ENCODE results near the gene DCP2.

- no peak for TF ChIP-seq CTCF (IDR thresholded peaks at IDR 0.05; ENCODE audit: insufficient read depth, low read length, poor library complexity, severe bottlenecking)
- no peak for TF ChIP-seq EZH2phosphoT487 (conservative IDR thresholded peaks at IDR 0.05; ENCODE audit: low read length)
These were observed 44.1 kb downstream of the DCP2 start for GRCh38 chr5:113020461-113021273.

Data from SU-DHL-6 (cell line).